ENCODE measurements around the gene CEL. TPM values are rescaled to one million over a fixed set of nuclear protein-coding genes. Genes with fewer than 3 reads are reported as not detected.

The CEL gene
- total RNA-seq, 2 experiments from 2014 or later = 1.2 to 1.8 TPM

- BruUV-seq (replicated peaks) = no TSS peak
- Histone ChIP-seq H3K4me1 (ENCODE audit: insufficient read depth, low read length, poor library complexity, severe bottlenecking) (peaks cover 20% of the 10 kb centered on the region), H3K9me2 (ENCODE audit: insufficient read depth, low read length) (no peaks in the 10 kb centered on the region), H3K9me3 (ENCODE audit: low read length) (no peaks in the 10 kb centered on the region), H3K36me3 (ENCODE audit: insufficient read depth, low read length) (no peaks in the 10 kb centered on the region), H3K4me2 (ENCODE audit: low read length) (no peak overlapping the region), H3K27ac (ENCODE audit: low read depth, low read length, poor library complexity, severe bottlenecking) (no peak overlapping the region), H4K20me1 (ENCODE audit: insufficient read depth, low read length) (no peaks in the 10 kb centered on the region), H3K79me2 (ENCODE audit: insufficient read depth, low read depth, low read length) (no peaks in the 10 kb centered on the region), H3K4me3 (ENCODE audit: low read depth, low read length, poor library complexity, severe bottlenecking) (no peak overlapping the region), H2AFZ (ENCODE audit: low read length) (no peak overlapping the region)
- intact Hi-C loops (cut with micrococcal nuclease; ENCODE audit: unreplicated experiment) = no loop called here
- TF ChIP-seq CTCF (conservative IDR thresholded peaks at IDR 0.05; ENCODE audit: low read length) (no peak), EZH2phosphoT487 (IDR thresholded peaks at IDR 0.05; ENCODE audit: borderline replicate concordance, low read depth, low read length) (no peak)
- ChIA-PET CTCF (ENCODE audit: unreplicated experiment) (no interaction called here), POLR2A (no interaction called here)
- no peak for DNase-seq (ENCODE audit: low spot score)
These were observed 2.7 kb downstream of the CEL start for GRCh38 chr9:133064241-133065069.

DNA sequence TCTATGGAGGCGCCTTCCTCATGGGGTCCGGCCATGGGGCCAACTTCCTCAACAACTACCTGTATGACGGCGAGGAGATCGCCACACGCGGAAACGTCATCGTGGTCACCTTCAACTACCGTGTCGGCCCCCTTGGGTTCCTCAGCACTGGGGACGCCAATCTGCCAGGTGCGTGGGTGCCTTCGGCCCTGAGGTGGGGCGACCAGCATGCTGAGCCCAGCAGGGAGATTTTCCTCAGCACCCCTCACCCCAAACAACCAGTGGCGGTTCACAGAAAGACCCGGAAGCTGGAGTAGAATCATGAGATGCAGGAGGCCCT is 3.2 kb downstream of the CEL start:
- no peak for DNase-seq (ENCODE audit: low spot score)
- Histone ChIP-seq H3K9me2 (ENCODE audit: insufficient read depth, low read length) (no peaks in the 10 kb centered on the region), H3K4me3 (ENCODE audit: low read depth, low read length, poor library complexity, severe bottlenecking) (no peak overlapping the region), H3K36me3 (ENCODE audit: insufficient read depth, low read length) (no peaks in the 10 kb centered on the region), H2AFZ (ENCODE audit: low read length) (no peak overlapping the region), H3K4me2 (ENCODE audit: low read length) (no peak overlapping the region), H3K79me2 (ENCODE audit: insufficient read depth, low read depth, low read length) (no peaks in the 10 kb centered on the region), H3K4me1 (ENCODE audit: insufficient read depth, low read length, poor library complexity, severe bottlenecking) (peaks cover 14% of the 10 kb centered on the region), H3K27ac (ENCODE audit: low read depth, low read length, poor library complexity, severe bottlenecking) (no peak overlapping the region), H3K9me3 (ENCODE audit: low read length) (no peaks in the 10 kb centered on the region), H4K20me1 (ENCODE audit: insufficient read depth, low read length) (no peaks in the 10 kb centered on the region)
- POLR2A ChIA-PET = no interaction called here
- no TSS peak for BruUV-seq (replicated peaks)
- intact Hi-C loops (cut with micrococcal nuclease; ENCODE audit: unreplicated experiment) = no loop called here
- TF ChIP-seq EZH2phosphoT487 (IDR thresholded peaks at IDR 0.05; ENCODE audit: borderline replicate concordance, low read depth, low read length) = no peak
- no peak for TF ChIP-seq CTCF (conservative IDR thresholded peaks at IDR 0.05; ENCODE audit: low read length)
- CTCF ChIA-PET (ENCODE audit: unreplicated experiment) = no interaction called here

DNA sequence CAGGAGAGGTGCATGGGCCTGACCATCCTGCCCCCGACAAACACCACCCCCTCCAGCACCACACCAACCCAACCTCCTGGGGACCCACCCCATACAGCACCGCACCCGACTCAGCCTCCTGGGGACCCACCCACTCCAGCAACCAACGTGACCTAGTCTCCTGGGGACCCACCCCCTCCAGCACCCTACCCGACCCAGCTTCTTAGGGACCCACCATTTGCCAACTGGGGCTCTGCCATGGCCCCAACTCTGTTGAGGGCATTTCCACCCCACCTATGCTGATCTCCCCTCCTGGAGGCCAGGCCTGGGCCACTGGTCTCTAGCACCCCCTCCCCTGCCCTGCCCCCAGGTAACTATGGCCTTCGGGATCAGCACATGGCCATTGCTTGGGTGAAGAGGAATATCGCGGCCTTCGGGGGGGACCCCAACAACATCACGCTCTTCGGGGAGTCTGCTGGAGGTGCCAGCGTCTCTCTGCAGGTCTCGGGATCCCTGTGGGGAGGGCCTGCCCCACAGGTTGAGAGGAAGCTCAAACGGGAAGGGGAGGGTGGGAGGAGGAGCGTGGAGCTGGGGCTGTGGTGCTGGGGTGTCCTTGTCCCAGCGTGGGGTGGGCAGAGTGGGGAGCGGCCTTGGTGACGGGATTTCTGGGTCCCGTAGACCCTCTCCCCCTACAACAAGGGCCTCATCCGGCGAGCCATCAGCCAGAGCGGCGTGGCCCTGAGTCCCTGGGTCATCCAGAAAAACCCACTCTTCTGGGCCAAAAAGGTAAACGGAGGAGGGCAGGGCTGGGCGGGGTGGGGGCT is 4.6 kb downstream of the CEL start:
- H3K4me1 ChIP-seq (ENCODE audit: insufficient read depth, low read length, poor library complexity, severe bottlenecking) = peaks cover 2% of the 10 kb centered on the region
- DNase-seq (ENCODE audit: low spot score) = no peak
- no TSS peak for BruUV-seq (replicated peaks)
- no peaks in the 10 kb centered on the region for H3K9me3 ChIP-seq (ENCODE audit: low read length)
- no peak overlapping the region for H2AFZ ChIP-seq (ENCODE audit: low read length)
- TF ChIP-seq EZH2phosphoT487 (IDR thresholded peaks at IDR 0.05; ENCODE audit: borderline replicate concordance, low read depth, low read length) = no peak
- no peak for TF ChIP-seq CTCF (conservative IDR thresholded peaks at IDR 0.05; ENCODE audit: low read length)
- intact Hi-C loops (cut with micrococcal nuclease; ENCODE audit: unreplicated experiment) = no loop called here
- no peaks in the 10 kb centered on the region for H4K20me1 ChIP-seq (ENCODE audit: insufficient read depth, low read length)
- no peak overlapping the region for H3K4me3 ChIP-seq (ENCODE audit: low read depth, low read length, poor library complexity, severe bottlenecking)
- no peaks in the 10 kb centered on the region for H3K9me2 ChIP-seq (ENCODE audit: insufficient read depth, low read length)
- no peaks in the 10 kb centered on the region for H3K79me2 ChIP-seq (ENCODE audit: insufficient read depth, low read depth, low read length)
- ChIA-PET POLR2A (no interaction called here), CTCF (ENCODE audit: unreplicated experiment) (no interaction called here)
- no peaks in the 10 kb centered on the region for H3K36me3 ChIP-seq (ENCODE audit: insufficient read depth, low read length)
- no peak overlapping the region for H3K27ac ChIP-seq (ENCODE audit: low read depth, low read length, poor library complexity, severe bottlenecking)
- H3K4me2 ChIP-seq (ENCODE audit: low read length) = no peak overlapping the region
